ENCODE data around the gene CFTR.

Gene CFTR

DNA sequence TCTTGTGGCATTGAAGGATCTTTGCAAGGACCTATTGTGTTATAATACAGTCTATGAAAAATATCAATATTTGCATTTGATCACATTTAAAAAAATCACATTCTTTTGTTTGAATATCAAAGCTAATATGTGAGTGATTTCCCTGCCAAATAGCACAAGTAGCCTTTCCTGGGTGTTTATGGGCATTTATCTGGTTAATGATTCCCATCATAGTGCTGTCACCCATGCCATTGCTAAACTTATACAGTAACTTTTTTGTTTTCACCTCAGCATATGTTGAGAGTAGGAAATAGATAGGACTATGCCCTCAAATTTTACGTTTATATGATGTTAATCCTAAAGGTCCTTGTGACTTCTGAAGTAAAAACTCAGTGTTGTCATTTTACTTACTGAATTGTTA is 136.9 kb downstream of the CFTR start:
- no peak for DNase-seq (ENCODE audit: low spot score)
- no peak for TF ChIP-seq CTCF (IDR thresholded peaks at IDR 0.05; ENCODE audit: extremely low read depth, missing control alignments)

- TF ChIP-seq CTCF (IDR thresholded peaks at IDR 0.05; ENCODE audit: extremely low read depth, missing control alignments): no peak
- no peak for DNase-seq (ENCODE audit: low spot score)
Measured at GRCh38 chr7:117619681-117620080, 139.9 kb downstream of the CFTR start.

DNA sequence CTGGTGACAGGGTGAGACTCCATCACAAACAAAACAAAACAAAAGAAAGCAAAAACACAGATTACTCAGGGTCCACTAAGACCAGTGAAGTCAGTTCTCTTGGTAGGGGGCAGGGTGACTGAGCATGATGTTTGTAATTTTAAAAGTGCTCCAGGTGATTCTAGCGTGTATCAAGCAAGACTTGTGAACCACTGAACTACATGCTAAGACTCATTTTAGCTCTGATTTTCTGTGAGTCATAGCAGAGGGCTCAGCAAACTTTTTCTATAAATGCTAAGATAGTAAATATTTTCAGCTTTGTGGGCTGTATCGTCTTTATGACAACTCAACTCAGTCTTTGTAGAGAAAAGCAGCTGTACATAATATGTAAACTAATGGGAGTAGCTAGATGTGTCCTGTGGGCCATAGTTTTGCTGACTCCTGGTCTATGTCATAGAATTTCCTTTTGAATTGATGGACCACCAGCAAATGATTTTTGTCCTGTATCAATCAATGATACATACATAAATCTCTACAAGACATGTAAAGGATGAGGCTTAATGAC is 141.3 kb downstream of the CFTR start:
- no peak for DNase-seq (ENCODE audit: low spot score)
- no peak for TF ChIP-seq CTCF (IDR thresholded peaks at IDR 0.05; ENCODE audit: extremely low read depth, missing control alignments)

GRCh38 chr7:117623606-117624005 is 143.8 kb downstream of the CFTR start:
- TF ChIP-seq CTCF (IDR thresholded peaks at IDR 0.05; ENCODE audit: extremely low read depth, missing control alignments): no peak
- DNase-seq (ENCODE audit: low spot score): no peak

DNA sequence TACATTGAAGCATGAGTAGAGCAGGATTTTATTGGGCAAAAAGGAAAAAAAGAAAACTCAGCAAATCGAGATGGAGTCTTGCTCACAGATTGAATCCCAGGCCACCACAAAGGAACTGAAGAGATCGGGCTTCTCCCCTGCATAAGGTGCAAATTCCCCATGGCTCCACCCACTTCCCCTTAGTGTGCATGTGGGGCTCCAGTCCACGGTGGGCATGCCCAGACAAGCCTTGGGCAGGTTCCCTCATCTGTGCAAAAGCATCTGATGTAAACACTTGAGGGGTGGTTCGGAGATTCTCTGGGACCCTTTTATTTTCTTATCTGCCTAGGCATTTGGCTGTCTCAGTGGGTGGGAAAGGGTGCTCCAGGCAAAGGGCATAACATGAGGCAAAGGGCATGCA is 150.7 kb downstream of the CFTR start:
- DNase-seq (ENCODE audit: low spot score): no peak
- no peak for TF ChIP-seq CTCF (IDR thresholded peaks at IDR 0.05; ENCODE audit: extremely low read depth, missing control alignments)

DNA sequence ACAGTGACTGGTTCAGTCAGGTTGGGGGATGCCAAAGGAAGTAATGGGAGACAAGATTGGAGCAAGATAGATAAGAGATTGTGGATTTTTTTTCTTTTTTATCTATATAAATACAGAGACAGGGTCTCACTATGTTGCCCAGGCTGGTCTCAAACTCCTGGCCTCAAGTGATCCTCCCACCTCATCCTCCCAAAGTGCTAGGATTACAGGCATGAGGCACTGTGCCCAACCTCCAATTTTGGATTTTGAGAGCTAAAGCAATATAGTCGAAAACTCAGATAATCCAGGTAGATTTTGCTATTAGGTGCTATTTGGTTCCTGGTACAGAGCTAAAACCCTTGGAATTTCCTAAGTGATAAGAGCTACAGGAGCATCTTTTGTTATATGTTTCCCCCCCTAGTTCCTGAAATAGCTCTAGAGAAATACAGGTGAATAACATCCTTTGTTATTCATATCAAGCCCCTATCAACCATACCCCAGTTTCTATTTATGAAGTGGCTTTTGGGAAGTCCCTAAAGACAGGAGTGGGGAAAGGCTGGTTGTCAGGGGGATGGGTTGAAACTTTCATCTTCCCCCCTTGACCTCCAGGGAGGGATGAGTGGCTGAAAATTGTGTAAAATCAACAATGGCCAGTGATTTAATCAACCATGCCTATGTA is 151.2 kb downstream of the CFTR start:
- no peak for TF ChIP-seq CTCF (IDR thresholded peaks at IDR 0.05; ENCODE audit: extremely low read depth, missing control alignments)
- DNase-seq (ENCODE audit: low spot score): no peak

DNA sequence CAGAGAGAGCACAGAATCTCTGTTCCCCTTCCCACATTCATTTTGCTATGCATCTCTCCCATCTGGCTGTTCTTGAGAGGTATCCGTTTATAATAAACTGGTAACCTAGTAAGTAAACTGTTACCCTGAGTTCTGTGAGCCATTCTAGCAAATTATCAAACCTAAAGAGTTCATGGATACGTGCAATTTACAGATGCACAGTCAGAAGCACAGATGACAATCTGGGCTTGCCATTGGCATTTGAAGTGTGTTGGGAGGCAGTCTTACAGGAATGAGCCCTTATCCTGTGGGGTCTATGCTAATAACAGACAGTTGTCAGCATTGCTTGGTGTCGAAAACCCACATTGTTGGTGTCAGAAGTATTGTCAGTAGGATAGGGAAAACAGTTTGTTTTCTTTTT is 151.8 kb downstream of the CFTR start:
- no peak for TF ChIP-seq CTCF (IDR thresholded peaks at IDR 0.05; ENCODE audit: extremely low read depth, missing control alignments)
- DNase-seq (ENCODE audit: low spot score): no peak
